ENCODE results near the gene SARS1. TPM values are rescaled to one million over a fixed set of nuclear protein-coding genes. Genes with fewer than 3 reads are reported as not detected.

The SARS1 gene
- total and polyA plus RNA-seq, 2 of the 8 experiments (the other 6 are each of a cell fraction or from before 2014, with no cell fraction given), result 83.1 to 146 TPM

DNA sequence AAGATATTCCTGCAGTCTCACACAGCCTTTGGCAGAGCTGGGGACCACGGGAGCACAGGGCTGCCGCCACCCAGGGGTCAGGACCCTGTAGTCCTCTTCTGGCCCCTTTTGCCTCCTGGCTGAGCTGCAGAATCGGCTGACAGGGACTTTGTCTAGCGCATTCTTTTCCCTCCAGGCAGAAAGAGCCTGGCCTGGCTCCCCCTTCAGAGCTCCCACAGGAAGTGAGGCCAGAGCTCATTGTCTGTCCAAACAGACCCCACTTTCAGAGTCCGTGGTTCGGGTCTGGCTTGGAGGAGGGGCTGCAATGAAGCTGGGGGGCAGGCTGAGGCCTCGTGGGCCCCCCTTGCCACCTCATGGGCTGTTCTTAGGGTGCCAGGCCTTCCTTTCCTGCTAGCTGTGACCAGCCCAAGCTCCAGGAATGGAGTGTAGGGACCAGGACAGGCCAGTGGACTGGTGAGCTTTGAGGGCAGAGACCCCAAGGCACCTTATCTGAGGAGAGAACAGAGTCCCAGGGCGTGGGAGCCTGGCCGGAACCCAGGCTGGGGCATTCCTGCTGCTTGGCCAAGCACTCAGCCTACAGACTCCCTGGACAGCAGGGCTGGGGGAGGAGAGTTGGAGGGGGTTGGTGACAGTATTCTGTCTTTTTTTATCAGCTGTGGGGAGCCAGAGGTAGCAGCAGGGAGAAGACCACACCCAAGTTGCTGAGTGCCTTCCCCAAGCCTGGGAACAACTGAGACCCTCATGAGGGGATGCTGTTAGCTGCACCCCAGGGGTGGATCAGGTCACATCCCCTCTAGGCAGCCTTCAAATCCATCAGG is 40.3 kb downstream of the SARS1 start:
- peak overlapping the region; percentile 90; the same call in 1 of the 2 replicates for H2BK12ac ChIP-seq (ENCODE audit: low read depth, low read length)
- H3K4me1 ChIP-seq (replicated peaks in 1 of 4; ENCODE audit: control insufficient read depth in 3 of 4, insufficient read depth in 4 of 4, low read length in 3 of 4), result peaks cover 5 to 35% (median 32%) of the 10 kb centered on the region in 4 experiments
- H3K56ac ChIP-seq (replicated peaks; ENCODE audit: insufficient read length, low read depth, low read length), result no peak overlapping the region
- peak overlapping the region; percentile 11 for H3K4ac ChIP-seq (replicated peaks; ENCODE audit: insufficient read length, low read depth, low read length)
- POLR2A ChIA-PET (ENCODE audit: partially characterized antibody), result interaction anchor here (0.7 to 12.2 kb wide), 8 partner anchors 17 to 154 kb away, joined by 3 to 252 read pairs (median 5); partner anchors contain the start of genes PSRC1 and SARS1
- H2BK20ac ChIP-seq (ENCODE audit: low read length), result peak overlapping the region; percentile 92
- peaks cover 3 to 7% of the 10 kb centered on the region in 2 experiments for H4K20me1 ChIP-seq (replicated peaks in 1 of 2; ENCODE audit: control insufficient read depth in 1 of 2, insufficient read depth in 2 of 2, low read length in 2 of 2)
- no peak overlapping the region; a peak in 1 of 7 replicates for H3K9ac ChIP-seq (replicated peaks in 1 of 4; ENCODE audit: extremely low read depth in 1 of 4, low read depth in 3 of 4, low read length in 3 of 4)
- peaks cover 3% of the 10 kb centered on the region; the same call in 1 of the 2 replicates for H3K23me2 ChIP-seq (ENCODE audit: low read depth, low read length)
- H4K91ac ChIP-seq (replicated peaks; ENCODE audit: insufficient read length, low read length), result peak overlapping the region; percentile 18
- H2BK15ac ChIP-seq (ENCODE audit: low read length), result peak overlapping the region; percentile 32; the same call in 1 of the 2 replicates
- H2AFZ ChIP-seq (ENCODE audit: low read length), result no peak overlapping the region
- peaks cover 13% of the 10 kb centered on the region; the same call in 1 of the 2 replicates for H3K79me1 ChIP-seq (ENCODE audit: low read depth, low read length)
- no peak overlapping the region for H4K5ac ChIP-seq (ENCODE audit: insufficient read length, low read depth, low read length)
- FAIRE-seq (no peak), DNase-seq (ENCODE audit: low read depth in 1 of 2, low spot score in 2 of 2) (no peak)
- peaks cover 0 to 9% (median 3%) of the 10 kb centered on the region in 4 experiments; a peak in 4 of 8 replicates for H3K36me3 ChIP-seq (ENCODE audit: control insufficient read depth in 2 of 4, insufficient read depth in 4 of 4, low read length in 3 of 4)
- peaks cover 0 to 35% of the 10 kb centered on the region in 2 experiments; a peak in 1 of 4 replicates for H3K79me2 ChIP-seq (ENCODE audit: control insufficient read depth in 1 of 2, insufficient read depth in 2 of 2, low read length in 2 of 2)
- no peak overlapping the region for H3K14ac ChIP-seq (ENCODE audit: insufficient read length)
- H2BK5ac ChIP-seq (ENCODE audit: low read depth, low read length), result peak overlapping the region; percentile 40; the same call in 1 of the 2 replicates
- peak overlapping the region; percentile 78 for H3K18ac ChIP-seq (ENCODE audit: extremely low read depth, low read length)
- 0 out of 2 replicates have a peak overlapping the region, but pooled peaks have one; percentile 43 for H3K27ac ChIP-seq (ENCODE audit: low read depth, low read length)
- peak overlapping the region; percentile 44 to 47 for H3K4me2 ChIP-seq (ENCODE audit: insufficient read depth in 1 of 2, low read depth in 2 of 2, low read length in 2 of 2)
- H3K23ac ChIP-seq (ENCODE audit: insufficient read length), result no peak overlapping the region
- WGBS, 2 experiments (ENCODE audit: extremely low coverage in 1 of 2, insufficient coverage in 1 of 2, insufficient read length in 1 of 2, insufficient replicate concordance in 2 of 2, low coverage in 1 of 2, low lambda C conversion rate in 2 of 2, missing lambda C conversion rate in 1 of 2), result 69% methylated on average over 9 of the region's 9 CpGs; no CpG with 5 or more reads in 1 of the 2 experiments
- peaks cover 0 to 10% (median 8%) of the 10 kb centered on the region in 4 experiments; a peak in 5 of 7 replicates for H3K27me3 ChIP-seq (replicated peaks in 1 of 4; ENCODE audit: control insufficient read depth in 3 of 4, extremely low read depth in 1 of 4, insufficient read depth in 3 of 4, low read length in 3 of 4)
- peak overlapping the region; percentile 60; the same call in 1 of the 2 replicates for H2AK5ac ChIP-seq (ENCODE audit: low read depth, low read length)
- H3K4me3 ChIP-seq (ENCODE audit: extremely low read depth in 1 of 4, insufficient read depth in 2 of 4, low read depth in 3 of 4, low read length in 4 of 4), result peak overlapping the region in 1 of 4 experiments; percentile 19; a peak in 3 of 8 replicates
- H4K8ac ChIP-seq (ENCODE audit: extremely low read depth, insufficient read depth, low read length), result 0 out of 2 replicates have a peak overlapping the region, but pooled peaks have one; percentile 4
- CTCF ChIA-PET (ENCODE audit: partially characterized antibody), result interaction anchor here (0.7 to 28.7 kb wide), 20 partner anchors 10 to 292 kb away, joined by 3 to 651 read pairs (median 3); partner anchors contain the start of genes SARS1 and SORT1
- no peaks in the 10 kb centered on the region; a peak in 2 of 4 replicates for H3K9me3 ChIP-seq (ENCODE audit: insufficient read depth in 2 of 2, low read depth in 1 of 2, low read length in 1 of 2)
- no peak overlapping the region for H2BK120ac ChIP-seq (replicated peaks; ENCODE audit: low read depth, low read length)
- TF ChIP-seq E2F6 (IDR thresholded peaks at IDR 0.05) (peak; percentile 16; the same call in 1 of the 2 replicates), TCF12 (IDR thresholded peaks at IDR 0.05; ENCODE audit: low read depth, low read length) (no peak), SUZ12 (IDR thresholded peaks at IDR 0.05; ENCODE audit: low read length) (no peak), KDM4A (IDR thresholded peaks at IDR 0.05; ENCODE audit: low read depth, low read length, severe bottlenecking) (no peak), HDAC6 (IDR thresholded peaks at IDR 0.05; ENCODE audit: low read depth, low read length) (no peak), TEAD4 (IDR thresholded peaks at IDR 0.05; ENCODE audit: low read depth, low read length) (no peak), SP2 (IDR thresholded peaks at IDR 0.05; ENCODE audit: low read length) (no peak), EZH2 (IDR thresholded peaks at IDR 0.05; ENCODE audit: low read depth, low read length, severe bottlenecking) (no peak), NRF1 (IDR thresholded peaks at IDR 0.05; ENCODE audit: low read depth, low read length) (no peak), SP1 (IDR thresholded peaks at IDR 0.05; ENCODE audit: low read depth, low read length) (no peak)
